Peyer's patch (tissue), 4 donors: ENCODE data around the gene ARF3.

ENCODE experiments used
- CTCF ChIP-seq, 6 experiments: fragments of 450-650 bp in 4 of 6; fragments of 200-600 bp in 2 of 6; sonication (generic) in 1 of 6; IDR thresholded peaks; one replicate each; pipeline ENCODE4 v1.5.1; 2017 to 2019; ENCODE audit warnings: antibody characterized with exemption in 6 of 6, mild to moderate bottlenecking in 3 of 6, moderate library complexity in 1 of 6
- POLR2A ChIP-seq, 2 donors: fragments of 450-650 bp; IDR thresholded peaks; one replicate each; pipeline ENCODE4 v1.5.1; 2017; ENCODE audit warnings: antibody characterized with exemption in 2 of 2, mild to moderate bottlenecking in 2 of 2, moderate library complexity in 2 of 2

GRCh38 chr12:48991247-48992050, 34.2 kb upstream of the ARF3 start:
- TF ChIP-seq CTCF (IDR thresholded peaks at IDR 0.05) (no peak), POLR2A (IDR thresholded peaks at IDR 0.05) (no peak)
